H1 (cell line): ENCODE measurements around the gene WNK4. TPM values are rescaled to one million over a fixed set of nuclear protein-coding genes. Genes with fewer than 3 reads are reported as not detected.

Source experiments
- ASH2L ChIP-seq: fragments of 200-600, 300-600 bp; sonication (generic); IDR thresholded peaks from one replicate; pipeline ENCODE4 v1.7.1; 2017; ENCODE audit warnings: low read length
- BCL11A ChIP-seq, 2 experiments: IDR thresholded peaks; one replicate each; pipeline ENCODE4 v1.6.1; 2011; ENCODE audit warnings: low read depth in 2 of 2, low read length in 2 of 2, mild to moderate bottlenecking in 2 of 2
- BRCA1 ChIP-seq: IDR thresholded peaks from 2 replicates; pipeline ENCODE4 v1.6.1; 2012; ENCODE audit warnings: low read depth, low read length, improper control_type of control experiment
- CBX8 ChIP-seq: fragments of 300-800, 300-1000 bp; sonication (generic); IDR thresholded peaks from 2 replicates; pipeline ENCODE4 v1.7.1; 2016; ENCODE audit warnings: low read depth, low read length, borderline replicate concordance
- CHD2 ChIP-seq: IDR thresholded peaks from 2 replicates; pipeline ENCODE4 v1.6.1; 2012; ENCODE audit warnings: low read length, improper control_type of control experiment
- CREB1 ChIP-seq: IDR thresholded peaks from 2 replicates; pipeline ENCODE4 v1.6.1; 2012; ENCODE audit warnings: inconsistent platforms
- EP300 ChIP-seq, 2 experiments: IDR thresholded peaks; 1 replicate in 1 of 2; 2 replicates in 1 of 2; pipeline ENCODE4 v1.6.1; 2011 to 2012; ENCODE audit warnings: low read depth in 2 of 2, low read length in 2 of 2, mild to moderate bottlenecking in 2 of 2, borderline replicate concordance in 1 of 2, inconsistent platforms in 1 of 2, moderate library complexity in 1 of 2
- GABPA ChIP-seq: IDR thresholded peaks from 2 replicates; pipeline ENCODE4 v1.6.1; 2011; ENCODE audit warnings: mild to moderate bottlenecking, low read length, moderate library complexity, borderline replicate concordance; ENCODE audit not compliant: insufficient read depth
- JUN ChIP-seq: IDR thresholded peaks from 2 replicates; pipeline ENCODE4 v1.6.1; 2011; ENCODE audit warnings: low read depth, mild to moderate bottlenecking, improper control_type of control experiment, low read length
- JUND ChIP-seq: IDR thresholded peaks from 2 replicates; pipeline ENCODE4 v1.6.1; 2011; ENCODE audit warnings: mild to moderate bottlenecking, improper control_type of control experiment, low read length
- KDM4A ChIP-seq: IDR thresholded peaks from one replicate; pipeline ENCODE4 v1.7.1; 2012; ENCODE audit warnings: low read depth, mild to moderate bottlenecking, moderate library complexity, low read length, inconsistent platforms; ENCODE audit not compliant: severe bottlenecking
- KDM5A ChIP-seq: fragments of 200-600 bp; IDR thresholded peaks from 2 replicates; pipeline ENCODE4 v1.7.1; 2012; ENCODE audit warnings: mild to moderate bottlenecking, low read length, inconsistent platforms, mixed read lengths
- NANOG ChIP-seq: IDR thresholded peaks from 2 replicates; pipeline ENCODE4 v1.6.1; 2011; ENCODE audit warnings: low read length, low read depth, mild to moderate bottlenecking, inconsistent platforms; ENCODE audit not compliant: insufficient read depth, poor library complexity, severe bottlenecking
- NRF1 ChIP-seq: IDR thresholded peaks from 2 replicates; pipeline ENCODE4 v1.6.1; 2011; ENCODE audit warnings: mild to moderate bottlenecking, low read depth, low read length, improper control_type of control experiment
- PHF8 ChIP-seq: fragments of 200-600 bp; sonication (generic); conservative IDR thresholded peaks from 2 replicates; pipeline ENCODE4 v1.7.1; 2012; ENCODE audit warnings: low read depth, mild to moderate bottlenecking, inconsistent platforms, low read length, moderate library complexity
- POU5F1 ChIP-seq: IDR thresholded peaks from 2 replicates; pipeline ENCODE4 v1.6.1; 2011; ENCODE audit warnings: low read depth, mild to moderate bottlenecking, low read length, moderate library complexity
- RAD21 ChIP-seq, 2 experiments: IDR thresholded peaks in 1 of 2; conservative IDR thresholded peaks in 1 of 2; 2 replicates each; pipeline ENCODE4 v1.6.1; 2011; ENCODE audit warnings: low read depth in 2 of 2, low read length in 2 of 2, improper control_type of control experiment in 1 of 2, inconsistent platforms in 1 of 2, mild to moderate bottlenecking in 1 of 2, moderate library complexity in 1 of 2
- SIRT6 ChIP-seq: IDR thresholded peaks from one replicate; pipeline ENCODE4 v1.7.1; 2012; ENCODE audit warnings: low read length, inconsistent platforms
- SP1 ChIP-seq: IDR thresholded peaks from 2 replicates; pipeline ENCODE4 v1.6.1; 2011; ENCODE audit warnings: low read depth, low read length
- TAF7 ChIP-seq: optimal IDR thresholded peaks from 2 replicates; pipeline ENCODE3; 2011; ENCODE audit warnings: low read depth, mild to moderate bottlenecking, inconsistent platforms, low read length, moderate library complexity, borderline replicate concordance
- TCF12 ChIP-seq: IDR thresholded peaks from 2 replicates; pipeline ENCODE4 v1.6.1; 2011; ENCODE audit warnings: low read depth, mild to moderate bottlenecking, low read length
- USF2 ChIP-seq: IDR thresholded peaks from 2 replicates; pipeline ENCODE4 v1.6.1; 2011; ENCODE audit warnings: low read length, improper control_type of control experiment
- ZNF274 ChIP-seq: IDR thresholded peaks from 2 replicates; pipeline ENCODE4 v1.7.0; 2012; ENCODE audit warnings: low read length, borderline replicate concordance; ENCODE audit errors: extremely low read depth
- polyA plus RNA-seq, 7 experiments: library from polyadenylated mRNA; depleted of rRNA in 3 of 7; stranded (reverse) in 5 of 7; unstranded in 2 of 7; fragments of >200 nt in 5 of 7; fragments of 200-250 nt in 2 of 7; gene quantifications; 1 replicate in 5 of 7; 2 replicates in 1 of 7; 4 replicates in 1 of 7; pipeline versions ENCODE4 v1.2.1 to v1.2.3, GENCODE V29; 2011 to 2013; ENCODE audit warnings: missing spikeins in 2 of 7, mixed read lengths in 2 of 7
- total RNA-seq: library from RNA; stranded (reverse); fragmentation: NEBNext Ultra II Directional; extraction: Animal tissue kit (Norgen Biotek cat#: 25700); gene quantifications from 2 replicates; pipeline ENCODE4 v1.2.1, GENCODE V29; 2021

WNK4 gene
- total and polyA plus RNA-seq, 2 of the 8 experiments (the other 6 are each of a cell fraction or from before 2014, with no cell fraction given): 0.21 to 1.7 TPM

DNA sequence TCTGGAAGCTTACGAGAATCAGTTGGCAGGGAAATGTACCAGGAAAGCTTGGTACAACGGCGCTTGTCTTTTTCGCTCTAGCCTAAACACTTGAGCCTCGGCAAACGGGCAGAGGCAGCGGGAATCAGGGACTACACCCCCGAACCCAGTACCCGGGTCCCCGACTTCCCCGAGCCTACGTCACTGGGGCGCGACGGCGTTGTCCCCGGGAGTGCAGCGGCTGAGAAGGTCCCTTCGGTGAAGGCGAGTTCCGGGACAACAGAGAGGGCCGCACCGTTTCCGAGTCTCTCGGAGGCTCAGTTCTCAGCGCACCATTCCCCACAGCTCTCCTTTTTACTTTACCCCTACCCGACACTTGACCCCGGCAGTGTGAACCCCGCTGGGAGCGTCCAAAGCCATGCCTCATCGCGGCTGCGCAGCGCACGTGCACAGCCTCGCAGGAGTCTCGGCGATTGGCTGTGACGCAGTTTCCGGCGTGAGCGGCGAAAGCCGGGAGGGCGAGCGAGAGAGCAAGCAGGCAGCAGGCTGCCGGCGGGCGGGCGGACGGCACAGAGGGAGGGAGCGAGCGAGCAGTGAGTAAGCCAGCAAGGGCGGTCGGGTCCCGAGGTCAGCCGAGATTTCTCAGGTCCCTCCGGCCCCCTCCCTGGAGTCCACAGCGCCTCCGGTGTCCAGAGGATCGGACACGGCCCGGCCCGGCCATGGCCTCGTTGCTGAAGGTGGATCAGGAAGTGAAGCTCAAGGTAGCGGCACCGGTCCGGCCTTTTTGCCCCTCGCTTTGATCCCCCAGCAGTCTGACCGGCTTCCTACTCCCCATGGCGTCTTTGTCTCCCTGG, 52.7 kb downstream of the WNK4 start, which contains the start of gene PSME3 (continued):
- TF ChIP-seq ZNF274: no peak
- TF ChIP-seq ASH2L: peak; percentile 98
- TF ChIP-seq CREB1: peak; percentile 96
- no peak for TF ChIP-seq TCF12
- TF ChIP-seq NANOG: no peak
- TF ChIP-seq BCL11A (IDR thresholded peaks at IDR 0.05; ENCODE audit: low read depth in 2 of 2, low read length in 2 of 2): no peak
- no peak for TF ChIP-seq POU5F1
- TF ChIP-seq GABPA: peak; percentile 77; the same call in 1 of the 2 replicates
- peak; percentile 52; the same call in 1 of the 2 replicates for TF ChIP-seq USF2
- TF ChIP-seq NRF1: peak; percentile 42; the same call in 1 of the 2 replicates
- TF ChIP-seq SIRT6: no peak
- no peak for TF ChIP-seq EP300 (IDR thresholded peaks at IDR 0.05; ENCODE audit: borderline replicate concordance in 1 of 2, low read depth in 2 of 2, low read length in 2 of 2)
- TF ChIP-seq CHD2: no peak
- no peak for TF ChIP-seq BRCA1
- TF ChIP-seq SP1: no peak
- peak; percentile 80 for TF ChIP-seq TAF7
- TF ChIP-seq JUND: no peak
- TF ChIP-seq PHF8: peak; percentile 95
- peak; percentile 94 for TF ChIP-seq KDM4A
- no peak for TF ChIP-seq CBX8
- no peak for TF ChIP-seq JUN
- TF ChIP-seq RAD21 (IDR thresholded peaks at IDR 0.05 in 1 of 2, conservative IDR thresholded peaks at IDR 0.05 in 1 of 2; ENCODE audit: low read depth in 2 of 2, low read length in 2 of 2): no peak; a peak in 1 of 4 replicates
- peak; percentile 90 for TF ChIP-seq KDM5A
